PFSK-1 (cell line): ENCODE data around the gene MAPK8IP1.

ENCODE experiments used
- FOXP2 ChIP-seq: optimal IDR thresholded peaks from 2 replicates; pipeline ENCODE3; 2011; ENCODE audit warnings: borderline replicate concordance, control low read depth, inconsistent platforms; ENCODE audit not compliant: insufficient read depth; ENCODE audit errors: extremely low read length, extremely low read depth
- POLR2AphosphoS5 ChIP-seq: IDR thresholded peaks from 2 replicates; pipeline ENCODE4 v1.6.1; 2012; ENCODE audit warnings: low read depth, mild to moderate bottlenecking, control low read depth, low read length, moderate library complexity
- REST ChIP-seq, 2 experiments: IDR thresholded peaks; 2 replicates each; pipeline versions ENCODE4 v1.6.1 to v1.8.0; 2011 to 2012; ENCODE audit warnings: low read depth in 2 of 2, low read length in 2 of 2, control low read depth in 1 of 2, inconsistent platforms in 1 of 2, mild to moderate bottlenecking in 1 of 2, moderate library complexity in 1 of 2; ENCODE audit not compliant: insufficient read depth in 1 of 2
- SIN3A ChIP-seq: IDR thresholded peaks from 2 replicates; pipeline ENCODE4 v1.6.1; 2012; ENCODE audit warnings: mild to moderate bottlenecking, low read length, moderate library complexity, borderline replicate concordance; ENCODE audit not compliant: insufficient read depth
- TAF1 ChIP-seq: IDR thresholded peaks from 2 replicates; pipeline ENCODE4 v1.6.1; 2012; ENCODE audit warnings: low read length, control low read depth, borderline replicate concordance; ENCODE audit not compliant: insufficient read depth

- TF ChIP-seq REST (IDR thresholded peaks at IDR 0.05; ENCODE audit: insufficient read depth in 1 of 2, low read depth in 2 of 2, low read length in 2 of 2) (no peak), POLR2AphosphoS5 (no peak), TAF1 (no peak), SIN3A (no peak), FOXP2 (no peak)
Measured at GRCh38 chr11:45902452-45903380, 17.3 kb downstream of the MAPK8IP1 start.
